ENCODE measurements around the gene TSPAN9. TPM values are rescaled to one million over a fixed set of nuclear protein-coding genes. Genes with fewer than 3 reads are reported as not detected.

TSPAN9 gene
- total RNA-seq, 6 donors from 2014 or later: 25.2 to 62.9 (median 44.2) TPM

GRCh38 chr12:3289702-3290101 lies 212.5 kb downstream of the TSPAN9 start:
- TF ChIP-seq POLR2AphosphoS5 (IDR thresholded peaks at IDR 0.05) (no peak), EP300 (IDR thresholded peaks at IDR 0.05) (no peak), CTCF (IDR thresholded peaks at IDR 0.05) (no peak), POLR2A (IDR thresholded peaks at IDR 0.05) (no peak)
- no peaks in the 10 kb centered on the region for H3K9me3 ChIP-seq
- DNase-seq (peak in 1 of 2 donors; percentile 9), ATAC-seq (ENCODE audit: low FRiP score in 2 of 2) (no peak)
- H3K36me3 ChIP-seq: peaks cover 0 to 17% (median 1%) of the 10 kb centered on the region in 4 donors
- H3K27ac ChIP-seq: no peak overlapping the region
- no peak overlapping the region for H3K4me3 ChIP-seq
- no peaks in the 10 kb centered on the region for H3K4me1 ChIP-seq
- H3K27me3 ChIP-seq: no peaks in the 10 kb centered on the region
- WGBS, 2 donors: 73 to 84% methylated on average over 3 to 9 of the region's 9 CpGs

GRCh38 chr12:3291939-3292338 lies 214.8 kb downstream of the TSPAN9 start:
- no peaks in the 10 kb centered on the region for H3K4me1 ChIP-seq
- peaks cover 0 to 7% (median 1%) of the 10 kb centered on the region in 4 donors for H3K36me3 ChIP-seq
- H3K4me3 ChIP-seq: no peak overlapping the region
- no peaks in the 10 kb centered on the region for H3K27me3 ChIP-seq
- peak in 1 of 2 donors; percentile 60 for DNase-seq
- H3K9me3 ChIP-seq: no peaks in the 10 kb centered on the region
- no peak for TF ChIP-seq EP300 (IDR thresholded peaks at IDR 0.05)
- TF ChIP-seq POLR2AphosphoS5 (IDR thresholded peaks at IDR 0.05): no peak
- TF ChIP-seq POLR2A (IDR thresholded peaks at IDR 0.05): no peak
- TF ChIP-seq CTCF (IDR thresholded peaks at IDR 0.05): no peak
- no peak overlapping the region for H3K27ac ChIP-seq
- WGBS, 2 donors: 91 to 92% methylated on average over 6 to 16 of the region's 16 CpGs
- no peak for ATAC-seq (ENCODE audit: low FRiP score in 2 of 2)

- peak in 1 of 2 donors; percentile 31 for DNase-seq
- WGBS, 2 donors: 71 to 80% methylated on average over 9 to 12 of the region's 12 CpGs
- no peak overlapping the region for H3K4me3 ChIP-seq
- H3K9me3 ChIP-seq: no peaks in the 10 kb centered on the region
- no peaks in the 10 kb centered on the region for H3K4me1 ChIP-seq
- no peak overlapping the region for H3K27ac ChIP-seq
- TF ChIP-seq POLR2A (IDR thresholded peaks at IDR 0.05): no peak
- no peak for TF ChIP-seq POLR2AphosphoS5 (IDR thresholded peaks at IDR 0.05)
- TF ChIP-seq EP300 (IDR thresholded peaks at IDR 0.05): no peak
- no peak for TF ChIP-seq CTCF (IDR thresholded peaks at IDR 0.05)
- no peaks in the 10 kb centered on the region for H3K27me3 ChIP-seq
- no peak for ATAC-seq (ENCODE audit: low FRiP score in 2 of 2)
- H3K36me3 ChIP-seq: peaks cover 0 to 3% (median 0%) of the 10 kb centered on the region in 4 donors
These were observed 215.7 kb downstream of the TSPAN9 start for GRCh38 chr12:3292677-3293412.

GRCh38 chr12:3293446-3294161 lies 216.4 kb downstream of the TSPAN9 start:
- Histone ChIP-seq H3K4me1 (no peaks in the 10 kb centered on the region), H3K27me3 (no peaks in the 10 kb centered on the region), H3K27ac (no peak overlapping the region), H3K4me3 (no peak overlapping the region), H3K36me3 (peaks cover 0 to 3% (median 0%) of the 10 kb centered on the region in 4 donors), H3K9me3 (no peaks in the 10 kb centered on the region)
- WGBS, 2 donors: 66 to 78% methylated on average over 15 to 18 of the region's 18 CpGs
- ATAC-seq (ENCODE audit: low FRiP score in 2 of 2) (no peak), DNase-seq (peak in 1 of 2 donors; percentile 51)
- TF ChIP-seq EP300 (IDR thresholded peaks at IDR 0.05) (no peak), POLR2AphosphoS5 (IDR thresholded peaks at IDR 0.05) (no peak), POLR2A (IDR thresholded peaks at IDR 0.05) (no peak), CTCF (IDR thresholded peaks at IDR 0.05) (no peak)
